Activated T-cell treated with anti-CD3 and anti-CD28 coated beads, Interleukin-2, amount 50 U/mL, for 72 hours (primary cell): ENCODE measurements around the gene C17orf113. TPM values are rescaled to one million over a fixed set of nuclear protein-coding genes. Genes with fewer than 3 reads are reported as not detected.

Experiments
- ATAC-seq, 2 donors: fragments of 150-1000 bp; cut with Tn5 transposase; replicated peaks in 1 of 2; 2 replicates each; pipeline ENCODE4 v1.10.0; 2021; ENCODE audit warnings: moderate library complexity in 2 of 2, mild to moderate bottlenecking in 1 of 2
- DNase-seq, 2 donors: peaks; one replicate each; pipeline ENCODE4 v3.0.0; 2021 to 2022; ENCODE audit warnings: mixed read lengths in 1 of 2
- H3K27ac Mint-ChIP-seq: one replicate; pipeline ENCODE4 v1.8.0; 2022; ENCODE audit warnings: mild to moderate bottlenecking, moderate library complexity, mixed read lengths
- H3K27me3 Mint-ChIP-seq: one replicate; pipeline ENCODE4 v1.8.0; 2022; ENCODE audit warnings: low read depth, mixed read lengths
- H3K36me3 Mint-ChIP-seq, 2 donors: one replicate each; pipeline ENCODE4 v1.8.0; 2022; ENCODE audit warnings: mixed read lengths in 2 of 2, mild to moderate bottlenecking in 1 of 2; ENCODE audit not compliant: insufficient read depth in 2 of 2
- H3K4me1 Mint-ChIP-seq: one replicate; pipeline ENCODE4 v1.8.0; 2022; ENCODE audit warnings: low read depth, mixed read lengths
- H3K4me3 Mint-ChIP-seq, 2 donors: one replicate each; pipeline ENCODE4 v1.8.0; 2022; ENCODE audit warnings: mild to moderate bottlenecking in 2 of 2, mixed read lengths in 2 of 2, moderate library complexity in 2 of 2
- H3K9me3 Mint-ChIP-seq, 2 donors: one replicate each; pipeline ENCODE4 v1.8.0; 2022; ENCODE audit warnings: mixed read lengths in 2 of 2
- total RNA-seq, 2 donors: library from RNA; stranded (reverse); gene quantifications; one replicate each; pipeline ENCODE4 v1.2.3, GENCODE V29; 2022

The C17orf113 gene
- total RNA-seq, 2 donors from 2014 or later: 0.86 to 1.3 TPM

DNA sequence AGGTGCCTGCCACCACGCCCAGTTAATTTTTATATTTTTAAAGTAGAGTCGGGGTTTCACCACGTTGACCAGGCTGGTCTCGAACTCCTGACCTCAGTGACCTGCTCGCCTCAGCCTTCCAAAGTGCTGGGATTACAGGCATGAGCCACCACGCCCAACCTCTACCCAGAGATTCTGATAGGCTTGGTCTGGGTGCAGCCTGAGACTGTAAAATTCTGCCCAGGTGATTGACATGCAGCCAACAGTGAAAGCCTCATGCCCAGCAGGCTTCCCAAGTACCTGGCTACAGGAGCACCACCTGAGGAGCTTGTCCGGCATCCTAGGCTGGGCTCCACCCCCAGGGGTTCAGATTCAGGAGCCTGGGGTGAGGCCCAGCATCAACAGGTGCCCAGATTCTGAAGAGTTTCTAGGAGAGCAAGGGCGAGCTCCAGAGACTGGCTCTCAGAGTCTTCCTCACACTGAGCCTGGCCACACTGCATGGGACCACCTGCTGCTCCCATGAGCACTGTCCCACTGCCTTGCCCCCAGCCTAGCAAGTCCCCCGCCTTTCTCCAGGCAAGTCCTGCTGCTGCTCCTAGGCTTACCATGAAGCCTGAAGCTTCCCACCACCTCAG lies 31.2 kb upstream of the C17orf113 start:
- Mint-ChIP-seq H3K27ac (no peak overlapping the region), H3K4me1 (no peaks in the 10 kb centered on the region), H3K9me3 (no peaks in the 10 kb centered on the region), H3K36me3 (no peaks in the 10 kb centered on the region), H3K4me3 (no peak overlapping the region), H3K27me3 (no peaks in the 10 kb centered on the region)
- ATAC-seq (no peak), DNase-seq (no peak)

DNA sequence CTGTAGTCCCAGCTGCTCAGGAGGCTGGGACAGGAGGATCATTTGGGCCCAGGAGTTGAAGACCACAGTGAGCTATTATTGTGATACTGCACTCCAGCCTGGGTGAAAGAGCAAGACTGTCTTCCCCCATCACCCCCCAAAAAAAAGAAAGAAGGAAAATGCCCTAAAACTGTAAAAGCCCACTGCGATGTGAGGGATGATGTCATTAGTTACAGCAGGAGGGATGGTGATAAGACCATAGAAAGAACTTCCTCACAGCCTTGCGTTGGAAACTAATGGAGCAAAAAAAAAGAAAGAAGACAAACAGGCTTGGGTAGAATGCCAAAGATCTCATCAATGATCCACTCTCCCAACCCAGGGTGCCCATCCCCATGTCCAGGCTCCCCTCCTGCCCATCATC lies 29.1 kb upstream of the C17orf113 start:
- H3K9me3 Mint-ChIP-seq: no peaks in the 10 kb centered on the region
- H3K4me3 Mint-ChIP-seq: no peak overlapping the region
- no peaks in the 10 kb centered on the region for H3K36me3 Mint-ChIP-seq
- no peak overlapping the region for H3K27ac Mint-ChIP-seq
- ATAC-seq (no peak), DNase-seq (no peak)
- H3K4me1 Mint-ChIP-seq: no peaks in the 10 kb centered on the region
- no peaks in the 10 kb centered on the region for H3K27me3 Mint-ChIP-seq

DNA sequence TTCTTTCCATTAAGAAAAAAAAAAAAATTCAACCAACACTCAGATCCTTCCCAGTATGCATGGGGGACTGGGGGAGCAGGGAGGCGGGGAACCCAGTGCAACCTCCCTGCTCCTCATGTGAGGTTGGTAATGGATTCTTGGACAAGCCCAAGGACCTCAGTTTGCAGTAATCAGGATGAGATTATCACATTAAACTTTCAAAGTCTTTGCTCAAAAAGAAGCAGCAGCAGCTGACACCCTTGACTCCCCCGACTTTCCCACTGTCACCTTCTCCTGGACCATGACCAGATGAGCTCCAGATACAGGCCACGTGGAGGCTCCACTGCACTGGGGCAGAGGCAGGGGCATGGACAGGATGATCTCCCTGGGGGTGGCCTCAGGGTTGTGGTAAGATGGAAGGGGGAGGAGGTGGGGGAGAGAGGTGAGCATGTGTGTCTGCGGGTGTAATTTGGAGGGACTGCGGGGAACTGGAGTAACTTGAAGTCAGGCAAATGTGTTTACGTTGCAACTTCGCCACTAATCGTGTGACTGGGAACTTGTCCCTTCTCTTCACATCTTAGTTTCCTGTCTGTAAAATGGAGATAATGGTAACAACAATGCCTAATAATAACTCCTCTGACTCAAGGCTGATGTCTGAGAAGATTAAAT lies 28.1 kb upstream of the C17orf113 start:
- ATAC-seq: no peak
- Mint-ChIP-seq H3K36me3 (no peaks in the 10 kb centered on the region), H3K27me3 (peaks cover 1% of the 10 kb centered on the region), H3K4me1 (peaks cover 5% of the 10 kb centered on the region), H3K27ac (no peak overlapping the region), H3K9me3 (no peaks in the 10 kb centered on the region), H3K4me3 (no peak overlapping the region)
- DNase-seq: no peak

DNA sequence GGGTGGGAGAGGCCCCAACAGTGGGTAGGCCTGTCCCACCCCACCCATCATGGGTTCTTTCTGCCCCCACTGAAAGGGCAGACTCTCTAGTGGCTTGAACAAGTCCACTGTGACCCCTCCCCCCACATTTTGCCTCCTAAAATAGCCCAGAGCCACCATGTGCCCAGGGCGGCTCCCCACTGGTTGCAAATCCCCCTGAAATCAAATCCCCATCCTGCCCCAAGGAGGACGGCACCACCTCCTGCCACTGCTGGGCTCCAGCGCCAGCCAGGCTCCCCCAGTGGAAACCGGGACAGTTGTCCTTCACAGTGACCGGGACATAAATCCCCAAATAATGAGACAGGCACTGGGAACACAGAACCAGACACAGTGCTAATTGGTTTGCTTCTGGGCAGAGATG lies 27.4 kb upstream of the C17orf113 start:
- H3K36me3 Mint-ChIP-seq: no peaks in the 10 kb centered on the region
- no peaks in the 10 kb centered on the region for H3K9me3 Mint-ChIP-seq
- ATAC-seq (no peak), DNase-seq (no peak)
- no peak overlapping the region for H3K27ac Mint-ChIP-seq
- H3K4me3 Mint-ChIP-seq: no peak overlapping the region
- peaks cover 12% of the 10 kb centered on the region for H3K4me1 Mint-ChIP-seq
- peaks cover 9% of the 10 kb centered on the region for H3K27me3 Mint-ChIP-seq

DNA sequence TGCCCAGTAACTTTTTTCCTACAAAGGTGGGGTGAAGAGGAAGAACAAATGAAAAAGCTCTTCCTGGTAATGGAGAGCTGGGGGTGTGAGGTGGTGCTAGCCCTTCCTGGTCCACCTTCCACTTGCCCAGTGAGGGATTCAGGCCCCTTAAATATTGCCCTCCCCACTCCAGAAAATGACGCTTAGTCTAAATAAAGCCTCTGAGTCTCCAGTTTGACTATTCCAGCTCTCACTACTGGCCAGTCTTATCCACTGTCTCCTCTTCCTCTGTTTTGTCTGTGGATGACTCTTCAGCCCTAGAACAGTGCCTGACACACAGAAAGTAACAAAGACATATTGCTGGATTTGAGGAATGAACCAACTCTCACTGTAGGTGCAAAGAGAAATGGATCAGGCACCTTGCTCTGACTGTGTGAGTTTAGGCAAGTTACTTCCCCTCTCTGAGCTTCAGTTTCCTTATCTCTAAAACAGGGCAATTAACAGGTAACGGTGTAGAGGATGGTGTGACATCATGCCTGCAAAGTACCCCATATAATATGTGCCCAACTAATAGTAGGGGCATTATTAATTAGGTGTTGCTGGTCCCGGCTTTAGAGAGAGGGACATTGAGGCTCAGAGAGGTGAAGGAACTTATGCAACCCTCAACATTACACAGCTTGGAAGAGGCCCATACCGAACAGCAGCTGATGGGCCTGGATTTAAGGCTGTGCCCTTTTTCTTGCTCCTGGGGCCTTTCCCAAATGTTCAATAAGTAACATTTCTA lies 26.6 kb upstream of the C17orf113 start:
- ATAC-seq (no peak), DNase-seq (no peak)
- no peaks in the 10 kb centered on the region for H3K9me3 Mint-ChIP-seq
- H3K4me1 Mint-ChIP-seq: peaks cover 14% of the 10 kb centered on the region
- peaks cover 9% of the 10 kb centered on the region for H3K27me3 Mint-ChIP-seq
- no peak overlapping the region for H3K4me3 Mint-ChIP-seq
- H3K36me3 Mint-ChIP-seq: no peaks in the 10 kb centered on the region
- no peak overlapping the region for H3K27ac Mint-ChIP-seq

DNA sequence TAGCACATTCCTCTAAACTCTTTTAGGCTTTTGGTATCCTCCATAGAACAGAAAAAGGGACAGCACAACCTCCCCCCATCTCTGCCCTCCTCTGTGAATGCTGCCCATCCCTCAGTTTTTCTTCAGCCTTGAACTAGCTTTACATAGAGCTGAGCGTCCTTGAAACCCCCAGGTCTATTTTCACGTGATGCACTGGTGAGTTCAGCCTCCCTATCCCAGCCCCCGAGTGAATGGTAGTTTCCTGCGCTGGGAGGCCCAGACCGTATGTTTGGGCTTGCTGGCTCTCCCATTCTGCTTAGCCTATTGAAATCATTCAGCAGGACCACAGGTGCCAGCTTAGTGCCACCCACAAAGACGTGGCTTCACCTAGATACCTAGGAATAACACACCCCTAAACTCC lies 25.4 kb upstream of the C17orf113 start:
- peaks cover 21% of the 10 kb centered on the region for H3K4me1 Mint-ChIP-seq
- ATAC-seq (no peak), DNase-seq (no peak)
- no peaks in the 10 kb centered on the region for H3K36me3 Mint-ChIP-seq
- H3K4me3 Mint-ChIP-seq: no peak overlapping the region
- peaks cover 9% of the 10 kb centered on the region for H3K27me3 Mint-ChIP-seq
- H3K9me3 Mint-ChIP-seq: no peaks in the 10 kb centered on the region
- no peak overlapping the region for H3K27ac Mint-ChIP-seq

DNA sequence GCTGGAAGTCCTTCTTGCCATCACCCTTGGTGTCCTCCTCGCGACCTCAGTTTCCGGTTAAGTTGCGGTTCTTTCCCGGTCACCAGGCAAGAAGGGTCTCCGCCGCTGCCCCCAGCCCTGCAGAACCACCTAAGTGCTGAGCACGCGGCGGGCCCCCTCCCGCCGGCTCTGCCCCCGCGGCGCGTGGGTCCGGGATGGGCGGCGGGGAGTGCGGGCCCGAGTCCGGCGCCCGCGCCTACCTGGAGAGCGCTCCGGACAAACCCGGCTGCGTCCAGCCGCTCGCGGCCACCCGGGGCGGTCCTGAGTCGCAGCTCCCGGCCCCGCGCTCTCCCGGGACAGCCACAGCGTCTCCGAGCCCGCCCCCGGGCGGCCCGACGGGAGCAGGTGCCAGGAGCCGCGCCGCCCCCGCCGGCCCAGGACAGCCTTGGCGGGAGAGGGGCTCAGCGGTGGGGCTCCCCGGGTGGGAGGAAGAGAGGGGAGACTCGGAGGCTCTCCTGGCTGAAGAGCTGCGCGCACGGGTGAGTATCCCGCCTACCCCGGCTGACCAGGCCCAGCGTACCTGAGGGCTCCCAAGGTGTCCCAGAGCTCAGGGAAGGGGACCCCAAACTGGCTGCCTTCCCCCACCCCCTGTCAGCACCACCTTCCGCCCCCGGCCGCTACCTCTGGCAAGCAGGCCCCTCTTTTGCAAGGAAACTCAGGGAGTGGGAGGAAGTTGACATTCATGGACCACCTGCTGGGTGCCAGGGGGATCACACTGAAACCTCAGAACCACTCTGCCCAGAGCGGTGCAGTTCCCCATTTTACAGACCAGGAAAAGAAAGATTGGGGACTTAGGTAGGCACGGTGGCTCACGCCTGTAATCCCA lies 22.2 kb upstream of the C17orf113 start:
- no peaks in the 10 kb centered on the region for H3K36me3 Mint-ChIP-seq
- peaks cover 21% of the 10 kb centered on the region for H3K4me1 Mint-ChIP-seq
- peak overlapping the region; percentile 76 to 80 for H3K4me3 Mint-ChIP-seq
- ATAC-seq: peak; percentile 38 to 46
- peaks cover 9% of the 10 kb centered on the region for H3K27me3 Mint-ChIP-seq
- no peaks in the 10 kb centered on the region for H3K9me3 Mint-ChIP-seq
- H3K27ac Mint-ChIP-seq: no peak overlapping the region
- DNase-seq: peak in 1 of 2 donors; percentile 31

DNA sequence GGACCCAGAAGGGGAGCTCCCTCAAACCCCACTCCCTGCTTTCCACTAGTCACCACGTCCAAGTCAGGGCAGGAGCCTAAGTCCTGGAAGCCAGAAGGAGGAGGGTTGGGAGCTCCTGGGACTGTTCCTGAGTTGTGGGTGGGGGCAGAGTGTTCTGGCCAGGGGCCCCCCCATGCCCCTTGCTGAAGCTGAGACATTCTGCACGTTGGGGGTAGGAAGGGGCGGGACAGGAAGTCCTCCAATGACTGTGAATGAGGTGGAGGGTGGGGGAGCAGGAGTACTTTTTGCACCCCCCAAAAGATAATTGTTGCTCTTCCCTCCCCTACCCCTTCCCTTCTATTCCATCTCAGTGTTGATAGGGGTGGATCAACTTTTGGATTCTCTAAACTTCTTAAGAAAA lies 21.4 kb upstream of the C17orf113 start:
- Mint-ChIP-seq H3K36me3 (no peaks in the 10 kb centered on the region), H3K27me3 (peaks cover 9% of the 10 kb centered on the region), H3K4me1 (peaks cover 25% of the 10 kb centered on the region), H3K9me3 (no peaks in the 10 kb centered on the region), H3K4me3 (peak overlapping the region; percentile 72 to 76), H3K27ac (no peak overlapping the region)
- ATAC-seq (peak; percentile 59 to 62), DNase-seq (peak in 1 of 2 donors; percentile 38)

DNA sequence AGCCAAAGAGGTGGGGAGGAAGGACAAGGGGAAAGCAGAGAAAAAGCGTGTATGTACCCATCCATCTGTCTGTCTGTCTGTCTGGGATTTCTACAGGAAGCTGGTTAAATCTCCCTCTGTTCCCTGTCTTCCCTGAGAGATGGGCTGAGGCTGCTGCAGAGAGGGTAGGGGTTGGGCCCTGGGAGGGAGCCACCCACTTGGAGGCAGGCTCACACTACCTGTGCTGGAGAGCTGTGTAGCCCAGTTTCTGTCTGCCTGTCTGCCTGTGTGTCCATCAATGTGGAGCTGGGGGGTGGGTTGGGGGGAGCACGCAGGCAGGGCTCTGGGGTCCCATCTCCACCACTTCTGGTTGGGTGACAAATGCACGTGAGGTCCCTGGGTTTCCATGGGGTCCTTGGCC lies 18.6 kb upstream of the C17orf113 start:
- H3K4me1 Mint-ChIP-seq: peaks cover 40% of the 10 kb centered on the region
- H3K27me3 Mint-ChIP-seq: peaks cover 9% of the 10 kb centered on the region
- no peaks in the 10 kb centered on the region for H3K36me3 Mint-ChIP-seq

DNA sequence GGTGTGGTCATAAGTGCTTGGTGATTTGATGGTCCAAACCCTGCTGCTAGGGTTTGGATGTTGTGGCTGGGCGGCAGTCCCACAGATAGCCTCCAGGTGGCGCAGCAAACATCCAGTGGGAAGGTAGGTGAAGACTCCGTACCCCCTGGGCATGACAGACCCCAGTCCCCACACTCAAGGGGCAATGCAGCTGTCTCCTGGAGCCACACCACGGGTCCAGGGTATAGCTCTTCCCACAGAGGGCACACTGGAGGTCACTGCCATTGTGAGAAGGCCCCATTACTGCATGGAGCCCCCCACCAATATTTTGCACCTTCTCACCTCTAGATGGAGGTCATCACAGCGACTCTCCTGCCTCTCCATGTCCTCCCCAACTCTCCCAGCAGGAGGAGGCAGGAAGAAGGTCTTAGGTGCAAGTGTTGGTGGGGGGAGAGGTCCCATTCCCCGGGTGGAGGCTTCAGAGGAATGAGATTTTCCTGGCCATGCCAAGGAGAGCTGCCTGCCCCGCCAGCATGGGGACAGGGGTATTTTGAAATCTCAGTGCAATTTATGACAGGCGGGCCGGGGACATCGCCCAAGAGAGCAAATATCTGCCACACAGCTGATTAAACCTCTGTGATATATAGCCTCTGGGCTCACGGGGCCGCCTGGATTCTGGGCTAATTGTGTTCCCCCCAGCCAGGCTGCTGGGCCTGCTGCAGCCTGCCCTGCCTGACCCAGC lies 17.1 kb upstream of the C17orf113 start:
- ATAC-seq (peak; percentile 39 to 45), DNase-seq (peak; percentile 72 to 75)
- Mint-ChIP-seq H3K27me3 (no peaks in the 10 kb centered on the region), H3K4me3 (no peak overlapping the region), H3K9me3 (no peaks in the 10 kb centered on the region), H3K4me1 (peaks cover 43% of the 10 kb centered on the region), H3K27ac (no peak overlapping the region), H3K36me3 (no peaks in the 10 kb centered on the region)

More for the DNA sequence above, 18.6 kb upstream of the C17orf113 start:
- no peak for DNase-seq
- no peaks in the 10 kb centered on the region for H3K9me3 Mint-ChIP-seq
- ATAC-seq: no peak
- no peak overlapping the region for H3K27ac Mint-ChIP-seq
- no peak overlapping the region for H3K4me3 Mint-ChIP-seq

DNA sequence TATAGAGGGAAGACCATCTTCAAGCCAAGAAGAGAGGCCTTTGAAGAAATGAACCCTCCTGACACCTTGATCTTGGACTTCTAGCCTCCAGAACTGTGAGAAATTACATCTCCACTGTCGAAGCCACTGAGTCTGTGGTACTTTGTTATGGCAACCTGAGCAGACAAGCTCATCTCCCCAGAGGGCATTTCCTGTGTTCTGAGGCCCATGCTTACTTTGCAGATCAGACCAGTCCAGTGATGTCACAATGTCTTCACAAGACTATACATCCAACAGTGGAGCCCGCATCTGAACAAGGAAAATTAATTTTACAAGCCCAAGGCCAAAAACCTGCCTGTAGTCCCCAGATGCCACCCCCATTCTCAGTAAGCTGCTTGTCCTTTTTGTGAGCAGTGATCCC lies 14.8 kb upstream of the C17orf113 start:
- DNase-seq (no peak), ATAC-seq (peak in 1 of 2 donors; percentile 31)
- Mint-ChIP-seq H3K36me3 (no peaks in the 10 kb centered on the region), H3K27ac (no peak overlapping the region), H3K4me1 (peaks cover 35% of the 10 kb centered on the region), H3K4me3 (no peak overlapping the region), H3K9me3 (no peaks in the 10 kb centered on the region), H3K27me3 (no peaks in the 10 kb centered on the region)

DNA sequence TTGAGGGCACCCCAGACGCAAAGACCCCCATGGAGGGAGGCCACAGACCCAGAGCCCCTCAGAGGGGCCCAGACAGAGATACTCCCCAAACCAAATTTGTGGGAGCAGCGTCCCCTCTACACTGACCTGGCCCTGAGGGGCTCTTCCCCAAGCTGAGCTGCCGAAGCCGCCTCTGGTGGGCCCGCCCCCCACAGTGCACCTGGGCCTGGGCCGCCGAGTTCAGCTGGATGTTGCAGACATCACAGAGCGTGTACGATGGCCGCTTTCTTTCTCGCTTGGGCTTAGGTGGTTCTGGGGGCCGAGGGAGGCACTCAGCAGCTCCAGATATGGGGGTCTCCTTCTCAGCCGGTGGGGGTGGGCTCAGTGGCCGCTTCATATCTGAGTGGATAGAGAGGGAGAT lies 12.3 kb upstream of the C17orf113 start:
- no peaks in the 10 kb centered on the region for H3K27me3 Mint-ChIP-seq
- peaks cover 35% of the 10 kb centered on the region for H3K4me1 Mint-ChIP-seq
- H3K27ac Mint-ChIP-seq: no peak overlapping the region
- no peaks in the 10 kb centered on the region for H3K9me3 Mint-ChIP-seq
- H3K4me3 Mint-ChIP-seq: no peak overlapping the region
- H3K36me3 Mint-ChIP-seq: no peaks in the 10 kb centered on the region
- DNase-seq: no peak
- no peak for ATAC-seq
